HepG2 (cell line): Measurements from ENCODE around the gene KRTAP3-3. TPM values are rescaled to one million over a fixed set of nuclear protein-coding genes. Genes with fewer than 3 reads are reported as not detected.

Source experiments
- ADNP ChIP-seq: sonication (generic); formaldehyde crosslinking; IDR thresholded peaks from 2 replicates; pipeline ENCODE4 v1.4.0; 2020; ENCODE audit warnings: missing genetic modification reagents
- AKNA ChIP-seq: sonication (generic); formaldehyde crosslinking; IDR thresholded peaks from 2 replicates; pipeline ENCODE4 v1.4.0; 2020; ENCODE audit warnings: missing genetic modification reagents, borderline replicate concordance
- CAMTA2 ChIP-seq: sonication (generic); formaldehyde crosslinking; IDR thresholded peaks from 2 replicates; pipeline ENCODE4 v1.4.0; 2020; ENCODE audit warnings: mild to moderate bottlenecking, missing genetic modification reagents, borderline replicate concordance
- MIER3 ChIP-seq: IDR thresholded peaks from 2 replicates; pipeline ENCODE4 v1.6.1; 2016; ENCODE audit warnings: missing compliant biosample characterization, borderline replicate concordance
- SOX13 ChIP-seq, 3 experiments: fragments of 450-650 bp in 1 of 3; sonication (generic) in 1 of 3; formaldehyde crosslinking in 1 of 3; IDR thresholded peaks in 2 of 3; conservative IDR thresholded peaks in 1 of 3; 2 replicates each; pipeline versions ENCODE4 v1.5.0 to v1.6.1; 2016 to 2020; ENCODE audit warnings: antibody characterized with exemption in 1 of 3, mild to moderate bottlenecking in 1 of 3, missing compliant biosample characterization in 1 of 3, missing genetic modification reagents in 1 of 3, moderate library complexity in 1 of 3
- THAP11 ChIP-seq: IDR thresholded peaks from 2 replicates; pipeline ENCODE4 v1.6.1; 2016; ENCODE audit warnings: missing biosample characterization, missing genetic modification reagents
- WIZ ChIP-seq: sonication (generic); formaldehyde crosslinking; IDR thresholded peaks from 2 replicates; pipeline ENCODE4 v1.5.1; 2020; ENCODE audit warnings: mild to moderate bottlenecking, missing genetic modification reagents
- ZBTB49 ChIP-seq: sonication (generic); formaldehyde crosslinking; IDR thresholded peaks from 2 replicates; pipeline ENCODE4 v1.4.0; 2020; ENCODE audit warnings: missing genetic modification reagents, borderline replicate concordance
- ZNF432 ChIP-seq: sonication (generic); formaldehyde crosslinking; IDR thresholded peaks from 2 replicates; pipeline ENCODE4 v1.5.0; 2020; ENCODE audit warnings: missing genetic modification reagents, mild to moderate bottlenecking, borderline replicate concordance
- ZNF639 ChIP-seq: conservative IDR thresholded peaks from 2 replicates; pipeline ENCODE4 v1.6.1; 2018; ENCODE audit warnings: missing genetic modification reagents
- ZNF746 ChIP-seq: sonication (generic); formaldehyde crosslinking; IDR thresholded peaks from 2 replicates; pipeline ENCODE4 v1.8.0; 2022; ENCODE audit warnings: mild to moderate bottlenecking, missing genetic modification reagents
- ZNF761 ChIP-seq: sonication (generic); formaldehyde crosslinking; conservative IDR thresholded peaks from 2 replicates; pipeline ENCODE4 v1.4.0; 2020; ENCODE audit warnings: mild to moderate bottlenecking, missing genetic modification reagents
- ZNF879 ChIP-seq: sonication (generic); formaldehyde crosslinking; IDR thresholded peaks from 2 replicates; pipeline ENCODE4 v1.8.1; 2023; ENCODE audit warnings: missing genetic modification reagents
- polyA plus RNA-seq, 8 experiments: library from polyadenylated mRNA; depleted of rRNA in 3 of 8; stranded (reverse) in 7 of 8; unstranded in 1 of 8; fragments of >200 nt; fragmentation: Illumina TruSeq in 4 of 8; extraction: Trizol in 4 of 8; gene quantifications; 2 replicates each; pipeline versions ENCODE4 v1.2.1 to v1.2.3, GENCODE V29; 2011 to 2016; ENCODE audit warnings: low read depth in 4 of 8, missing spikeins in 1 of 8, mixed read lengths in 1 of 8; ENCODE audit not compliant: insufficient read depth in 1 of 8
- total RNA-seq, 5 experiments: library from RNA; depleted of rRNA; stranded (reverse); fragments of >200 nt; fragmentation: Illumina TruSeq; extraction: Trizol; gene quantifications; 2 replicates each; pipeline ENCODE4 v1.2.3, GENCODE V29; 2016; ENCODE audit warnings: low read depth in 1 of 5
- TF ChIP-seq, protein P1 (sequence below): sonication (generic); formaldehyde crosslinking; IDR thresholded peaks from 2 replicates; pipeline ENCODE4 v1.5.0; 2020; ENCODE audit warnings: mild to moderate bottlenecking, missing genetic modification reagents, borderline replicate concordance

Gene KRTAP3-3
- total and polyA plus RNA-seq, 2 of the 13 experiments (the other 11 are each of a cell fraction or from before 2014, with no cell fraction given): not detected

- no peak for TF ChIP-seq AKNA
- TF ChIP-seq MIER3 (CRISPR knock-in tag): no peak
- TF ChIP-seq ZNF761 (CRISPR knock-in tag): no peak
- peak; percentile 40; the same call in 1 of the 2 replicates for TF ChIP-seq THAP11 (CRISPR knock-in tag)
- no peak for TF ChIP-seq ZBTB49
- TF ChIP-seq ADNP (CRISPR knock-in tag): no peak
- 0 out of 2 replicates have a peak, but pooled peaks have one; percentile 67 for TF ChIP-seq SOX13 (IDR thresholded peaks at IDR 0.05)
- TF ChIP-seq SOX13 (CRISPR knock-in tag; conservative IDR thresholded peaks at IDR 0.05 in 1 of 2, IDR thresholded peaks at IDR 0.05 in 1 of 2): peak in 1 of 2 experiments; percentile 84; a peak in 2 of 4 replicates
- no peak for TF ChIP-seq ZNF746
- TF ChIP-seq ZNF639 (CRISPR knock-in tag): no peak; the same call in 1 of the 2 replicates
- no peak for TF ChIP-seq WIZ (CRISPR knock-in tag)
- no peak for TF ChIP-seq CAMTA2 (CRISPR knock-in tag)
- TF ChIP-seq ZNF432 (CRISPR knock-in tag): no peak
- TF ChIP-seq, protein P1, sequence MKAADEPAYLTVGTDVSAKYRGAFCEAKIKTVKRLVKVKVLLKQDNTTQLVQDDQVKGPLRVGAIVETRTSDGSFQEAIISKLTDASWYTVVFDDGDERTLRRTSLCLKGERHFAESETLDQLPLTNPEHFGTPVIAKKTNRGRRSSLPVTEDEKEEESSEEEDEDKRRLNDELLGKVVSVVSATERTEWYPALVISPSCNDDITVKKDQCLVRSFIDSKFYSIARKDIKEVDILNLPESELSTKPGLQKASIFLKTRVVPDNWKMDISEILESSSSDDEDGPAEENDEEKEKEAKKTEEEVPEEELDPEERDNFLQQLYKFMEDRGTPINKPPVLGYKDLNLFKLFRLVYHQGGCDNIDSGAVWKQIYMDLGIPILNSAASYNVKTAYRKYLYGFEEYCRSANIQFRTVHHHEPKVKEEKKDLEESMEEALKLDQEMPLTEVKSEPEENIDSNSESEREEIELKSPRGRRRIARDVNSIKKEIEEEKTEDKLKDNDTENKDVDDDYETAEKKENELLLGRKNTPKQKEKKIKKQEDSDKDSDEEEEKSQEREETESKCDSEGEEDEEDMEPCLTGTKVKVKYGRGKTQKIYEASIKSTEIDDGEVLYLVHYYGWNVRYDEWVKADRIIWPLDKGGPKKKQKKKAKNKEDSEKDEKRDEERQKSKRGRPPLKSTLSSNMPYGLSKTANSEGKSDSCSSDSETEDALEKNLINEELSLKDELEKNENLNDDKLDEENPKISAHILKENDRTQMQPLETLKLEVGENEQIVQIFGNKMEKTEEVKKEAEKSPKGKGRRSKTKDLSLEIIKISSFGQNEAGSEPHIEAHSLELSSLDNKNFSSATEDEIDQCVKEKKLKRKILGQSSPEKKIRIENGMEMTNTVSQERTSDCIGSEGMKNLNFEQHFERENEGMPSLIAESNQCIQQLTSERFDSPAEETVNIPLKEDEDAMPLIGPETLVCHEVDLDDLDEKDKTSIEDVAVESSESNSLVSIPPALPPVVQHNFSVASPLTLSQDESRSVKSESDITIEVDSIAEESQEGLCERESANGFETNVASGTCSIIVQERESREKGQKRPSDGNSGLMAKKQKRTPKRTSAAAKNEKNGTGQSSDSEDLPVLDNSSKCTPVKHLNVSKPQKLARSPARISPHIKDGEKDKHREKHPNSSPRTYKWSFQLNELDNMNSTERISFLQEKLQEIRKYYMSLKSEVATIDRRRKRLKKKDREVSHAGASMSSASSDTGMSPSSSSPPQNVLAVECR (CRISPR knock-in tag): no peak
- no peak for TF ChIP-seq ZNF879 (CRISPR knock-in tag)
Measured at GRCh38 chr17:40958086-40958953, 35.6 kb downstream of the KRTAP3-3 start (continued).
